ENCODE data around the gene WDFY1.
"Not testable (repeated sequence)": the region's sequence is repeated elsewhere in the genome, so short reads cannot be mapped to it uniquely, and the experiment has no call there.

Gene WDFY1

DNA sequence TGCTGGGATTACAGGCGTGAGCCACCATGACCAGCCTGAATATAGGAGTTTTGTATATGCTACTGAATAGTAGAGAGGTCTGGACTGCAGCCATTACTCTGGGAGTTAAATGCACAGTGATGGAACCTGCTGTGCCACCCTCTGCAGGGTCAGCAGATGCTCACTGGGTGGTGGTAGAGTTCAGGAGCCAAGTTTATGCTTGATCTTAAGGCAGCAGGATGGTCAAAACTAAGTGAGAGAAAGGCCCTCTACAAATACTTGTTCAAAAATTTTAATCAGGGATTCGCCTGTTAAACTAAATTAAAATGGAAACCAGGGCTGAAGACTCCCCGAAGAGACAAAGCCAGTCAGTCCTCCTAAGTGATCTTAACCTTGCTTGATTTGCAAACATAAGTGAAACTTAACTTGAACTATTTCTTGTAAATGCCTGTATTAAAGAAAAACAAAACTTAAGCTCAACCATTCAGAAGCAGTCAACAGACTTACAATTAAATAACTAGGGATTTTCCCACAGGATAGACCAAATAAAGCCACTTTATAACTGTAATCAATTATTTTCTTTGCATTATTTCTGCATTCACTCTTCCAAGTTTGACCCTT is 4.2 kb upstream of the WDFY1 start:
- FAIRE-seq (no peak), DNase-seq (ENCODE audit: insufficient read length, low spot score) (no peak)
- TF ChIP-seq POLR2A (IDR thresholded peaks at IDR 0.05; ENCODE audit: low read depth, low read length), result no peak

DNA sequence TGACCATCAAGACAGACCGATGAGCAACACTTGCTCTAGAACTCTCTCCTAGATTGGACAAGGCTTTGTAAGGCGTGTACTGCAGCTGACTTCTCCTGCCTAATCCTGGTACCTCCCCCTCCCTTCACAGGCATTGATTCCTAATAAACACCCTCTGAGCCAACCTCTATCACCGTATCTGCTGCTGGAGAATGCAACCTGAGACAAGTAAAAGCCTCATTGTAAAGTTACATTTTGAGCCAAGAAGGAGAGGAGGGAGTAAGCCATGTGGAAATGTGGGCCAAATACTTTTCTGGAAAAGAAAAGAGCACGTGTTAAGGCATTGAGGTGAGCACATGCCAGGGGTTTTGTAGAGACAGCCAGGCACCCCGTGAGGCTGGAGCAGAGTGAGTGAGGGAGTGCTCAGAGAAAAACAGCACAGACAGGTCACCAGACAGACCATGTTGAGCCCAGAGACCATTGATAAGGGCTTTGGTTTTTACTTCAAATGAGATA is 2.6 kb upstream of the WDFY1 start:
- DNase-seq (ENCODE audit: insufficient read length, low spot score) (no peak), FAIRE-seq (no peak)
- no peak for TF ChIP-seq POLR2A (IDR thresholded peaks at IDR 0.05; ENCODE audit: low read depth, low read length)

DNA sequence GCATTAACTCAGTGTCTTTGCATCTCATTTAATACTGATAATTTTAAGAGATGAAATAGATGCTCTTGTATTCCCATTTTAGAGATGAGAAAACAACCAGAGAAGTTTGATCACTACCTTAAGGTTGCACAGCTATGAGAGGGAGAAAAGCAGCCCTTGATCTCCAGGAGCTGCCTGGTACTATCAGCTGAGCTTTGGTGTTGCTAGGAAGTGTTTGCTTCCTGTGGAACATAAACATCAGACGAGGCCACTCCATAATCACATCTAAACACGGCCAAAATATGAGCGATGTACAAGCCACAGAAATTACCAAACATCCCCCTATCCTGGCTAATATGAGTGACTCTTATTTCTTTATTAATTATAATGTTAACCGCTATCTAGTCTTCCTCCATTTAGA is 620 bp upstream of the WDFY1 start:
- FAIRE-seq (no peak), DNase-seq (ENCODE audit: insufficient read length, low spot score) (no peak)
- TF ChIP-seq POLR2A (IDR thresholded peaks at IDR 0.05; ENCODE audit: low read depth, low read length), result no peak

DNA sequence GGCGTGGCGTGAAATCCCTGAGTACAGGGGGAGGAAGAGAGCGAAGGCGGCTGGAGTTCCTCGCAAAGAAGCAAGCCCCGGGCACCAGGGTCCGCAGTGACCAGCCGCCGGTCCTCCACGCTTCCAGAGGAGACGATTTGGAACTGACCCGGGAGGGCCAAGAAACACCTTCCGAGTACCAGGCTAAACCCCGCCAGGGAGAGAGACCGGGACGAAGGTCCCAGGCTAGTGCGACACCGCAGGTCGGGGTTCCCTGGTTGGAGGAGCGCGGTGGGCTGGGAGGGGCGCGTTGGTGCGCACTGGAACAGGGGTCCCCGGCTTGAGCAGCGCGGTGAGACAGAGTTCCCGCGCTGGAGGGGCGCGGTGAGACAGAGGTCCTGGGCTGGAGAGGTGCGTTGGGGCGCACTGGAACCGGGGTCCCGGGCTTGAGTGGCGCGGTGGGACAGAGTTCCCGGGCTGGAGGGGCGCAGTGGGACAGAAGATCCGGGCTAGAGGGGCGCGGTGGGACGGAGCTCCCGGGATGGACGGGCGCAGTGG is 901 bp downstream of the WDFY1 start:
- no peak for TF ChIP-seq POLR2A (IDR thresholded peaks at IDR 0.05; ENCODE audit: low read depth, low read length)
- DNase-seq (ENCODE audit: insufficient read length, low spot score), result no peak
- FAIRE-seq, result no peak

DNA sequence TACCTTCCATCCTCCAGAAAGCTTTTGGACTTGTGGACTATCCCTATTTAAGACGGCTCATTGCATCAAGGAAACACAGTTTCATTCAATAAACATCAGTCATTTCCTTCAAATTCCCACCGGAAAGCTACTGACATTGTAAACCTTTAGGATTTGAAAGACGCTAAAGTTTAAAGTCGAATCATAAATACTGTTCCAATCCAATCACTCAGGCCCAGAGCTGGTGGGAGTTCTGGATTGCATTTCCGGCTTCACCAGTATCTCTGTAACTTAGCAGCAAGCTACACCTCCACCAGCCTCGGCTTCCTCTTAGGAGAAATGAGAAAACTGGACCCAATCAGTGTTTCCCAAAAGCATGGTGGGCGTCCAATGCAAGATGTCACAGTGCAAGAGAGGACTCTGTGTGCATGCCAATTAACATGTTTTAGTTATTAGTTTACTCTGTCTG is 1.6 kb downstream of the WDFY1 start:
- DNase-seq (ENCODE audit: insufficient read length, low spot score), result peak; percentile 26
- TF ChIP-seq POLR2A (IDR thresholded peaks at IDR 0.05; ENCODE audit: low read depth, low read length), result no peak
- FAIRE-seq, result no peak

DNA sequence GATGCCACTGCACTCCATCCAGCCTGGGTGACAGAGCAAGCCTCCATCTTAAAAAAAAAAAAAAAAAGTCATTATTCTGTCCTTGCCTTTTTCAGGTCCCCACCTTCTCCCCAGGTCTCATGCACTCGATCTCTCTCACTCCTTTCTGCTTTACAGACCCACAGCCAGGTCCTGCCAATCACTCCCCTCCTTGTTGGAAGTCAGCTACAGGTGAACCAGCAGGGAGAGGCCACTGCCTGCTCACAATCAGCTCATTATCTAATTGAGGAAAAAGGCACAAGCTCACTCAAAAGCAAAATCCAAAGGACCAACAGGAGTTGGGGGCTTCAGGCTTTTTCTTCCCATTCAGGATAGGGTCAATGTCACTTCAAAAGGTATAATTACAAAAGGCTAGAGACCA is 2.0 kb downstream of the WDFY1 start:
- no peak for TF ChIP-seq POLR2A (IDR thresholded peaks at IDR 0.05; ENCODE audit: low read depth, low read length)
- no peak for DNase-seq (ENCODE audit: insufficient read length, low spot score)
- FAIRE-seq, result no peak

DNA sequence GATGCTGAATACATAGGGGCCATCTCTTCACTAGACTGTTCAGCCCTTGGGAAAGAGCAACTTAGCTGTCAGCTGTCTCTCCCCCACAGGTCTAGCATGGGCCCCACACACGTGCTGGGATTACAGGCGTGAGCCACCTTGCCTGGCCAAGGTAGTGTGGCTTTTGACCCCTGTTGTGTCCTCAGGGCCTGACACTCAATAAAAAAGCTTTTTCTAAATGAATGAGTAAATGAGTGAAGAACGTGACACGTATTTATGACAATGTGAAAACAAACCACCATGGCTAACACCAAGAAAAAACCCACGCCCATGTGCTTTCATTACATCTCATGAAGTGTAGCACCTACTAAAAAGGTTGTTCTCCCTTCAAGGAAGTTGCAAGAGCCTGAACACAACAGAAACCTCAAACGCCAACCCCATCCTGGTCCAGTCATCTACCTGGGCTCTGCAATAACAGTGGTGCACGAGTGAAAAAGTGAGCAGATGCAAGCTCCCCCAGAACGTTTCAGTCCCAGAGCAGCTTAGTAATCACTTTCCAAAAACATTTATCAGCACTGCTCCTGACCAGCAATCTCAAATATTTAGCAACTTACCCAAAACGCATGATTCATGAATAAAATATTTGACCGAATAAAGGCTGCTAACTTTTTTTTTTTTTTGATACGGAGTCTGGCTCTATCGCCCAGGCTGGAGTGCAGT is 3.4 kb downstream of the WDFY1 start:
- FAIRE-seq (peak; percentile 70), DNase-seq (ENCODE audit: insufficient read length, low spot score) (peak; percentile 62)

DNA sequence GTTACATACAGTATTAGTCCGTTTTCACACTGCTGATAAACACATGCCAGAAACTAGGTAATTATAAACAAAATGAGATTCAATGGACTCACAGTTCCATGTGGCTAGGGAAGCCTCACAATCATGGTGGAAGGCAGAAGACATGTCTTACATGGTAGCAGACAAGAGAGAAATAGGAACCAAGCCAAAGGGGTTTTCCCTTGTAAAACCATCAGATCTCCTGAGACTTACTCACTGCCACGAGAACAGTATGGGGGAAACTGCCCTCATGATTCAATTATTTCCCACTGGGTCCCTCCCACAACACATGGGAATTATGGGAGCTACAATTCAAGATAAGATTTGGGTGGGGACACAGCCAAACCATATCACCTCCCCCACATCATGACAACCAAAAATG is 5.7 kb downstream of the WDFY1 start:
- FAIRE-seq; DNase-seq (ENCODE audit: insufficient read length, low spot score): not testable (repeated sequence)

More for the DNA sequence above, 3.4 kb downstream of the WDFY1 start:
- no peak for TF ChIP-seq POLR2A (IDR thresholded peaks at IDR 0.05; ENCODE audit: low read depth, low read length)

DNA sequence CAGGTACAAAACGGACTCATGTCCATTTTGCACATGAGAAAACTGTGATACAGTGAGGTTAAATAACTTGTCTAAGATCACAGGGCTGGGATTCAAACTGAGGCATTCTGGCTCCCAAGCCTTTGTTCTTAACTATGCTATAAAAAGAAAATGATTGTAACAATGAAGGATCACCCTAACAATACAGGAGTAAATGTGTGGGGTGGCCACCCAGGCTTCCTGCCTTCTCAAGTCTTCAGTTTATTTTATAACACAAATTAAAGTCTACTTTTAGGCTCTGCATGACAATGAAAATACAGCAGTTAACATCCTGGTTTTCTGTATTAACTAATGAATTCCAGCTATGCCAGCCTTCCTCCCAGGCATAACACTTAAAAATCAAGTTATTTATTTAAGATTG is 7.6 kb downstream of the WDFY1 start:
- TF ChIP-seq POLR2A (IDR thresholded peaks at IDR 0.05; ENCODE audit: low read depth, low read length), result no peak
- no peak for DNase-seq (ENCODE audit: insufficient read length, low spot score)
- FAIRE-seq, result no peak

DNA sequence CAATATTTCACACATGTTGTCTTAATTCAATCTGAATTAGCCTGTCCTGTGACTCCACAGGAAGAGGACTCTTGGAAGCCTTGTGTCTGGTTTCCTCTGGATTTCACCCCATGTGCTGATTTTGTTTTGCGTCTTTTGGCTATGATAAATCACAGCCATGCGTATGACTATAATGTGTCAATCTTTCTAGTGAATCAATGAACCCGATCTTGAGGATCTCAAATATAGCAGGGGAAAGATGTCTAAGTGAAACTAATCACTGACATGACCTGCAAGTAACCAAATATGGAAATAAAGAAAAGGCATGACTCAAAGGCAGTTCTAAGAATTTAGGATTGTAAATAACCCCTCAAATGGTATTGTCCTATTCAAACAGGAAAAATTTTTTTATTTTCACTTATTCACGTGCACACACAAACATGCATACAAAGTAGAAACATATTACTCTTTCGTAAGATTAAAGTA is 8.2 kb downstream of the WDFY1 start:
- DNase-seq (ENCODE audit: insufficient read length, low spot score) (no peak), FAIRE-seq (no peak)
- no peak for TF ChIP-seq POLR2A (IDR thresholded peaks at IDR 0.05; ENCODE audit: low read depth, low read length)

DNA sequence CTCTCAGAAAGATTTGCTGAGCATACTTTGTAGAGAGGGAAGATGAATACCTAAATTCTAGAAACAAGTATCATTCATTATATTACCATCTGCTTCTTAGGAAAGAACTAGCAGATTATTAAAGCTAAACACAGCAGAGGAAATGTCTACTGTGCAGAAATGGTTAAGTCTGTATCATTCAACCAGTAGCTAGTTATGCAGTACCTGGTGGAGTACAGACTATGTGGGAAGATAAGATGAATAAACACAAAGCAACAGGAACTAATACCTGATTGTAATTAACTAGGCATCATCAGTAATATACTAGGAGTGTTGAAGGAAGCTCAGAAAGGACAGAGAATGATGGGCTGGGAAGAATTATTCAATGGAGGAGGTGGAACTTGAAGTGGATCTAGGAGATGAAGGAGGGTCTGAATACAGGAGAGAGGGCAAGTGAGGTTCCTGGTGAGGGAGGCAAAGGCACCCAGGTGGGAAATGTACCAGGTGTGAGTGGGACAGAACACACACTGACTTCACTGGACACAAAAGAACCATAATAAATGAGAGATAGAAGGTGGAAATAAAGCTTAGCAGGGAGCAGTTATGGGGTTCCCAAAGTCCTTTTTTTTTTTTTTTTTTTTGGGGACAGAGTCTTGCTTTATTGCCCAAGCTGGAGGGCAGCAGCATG is 9.5 kb downstream of the WDFY1 start:
- FAIRE-seq (no peak), DNase-seq (ENCODE audit: insufficient read length, low spot score) (no peak)
- no peak for TF ChIP-seq POLR2A (IDR thresholded peaks at IDR 0.05; ENCODE audit: low read depth, low read length)

DNA sequence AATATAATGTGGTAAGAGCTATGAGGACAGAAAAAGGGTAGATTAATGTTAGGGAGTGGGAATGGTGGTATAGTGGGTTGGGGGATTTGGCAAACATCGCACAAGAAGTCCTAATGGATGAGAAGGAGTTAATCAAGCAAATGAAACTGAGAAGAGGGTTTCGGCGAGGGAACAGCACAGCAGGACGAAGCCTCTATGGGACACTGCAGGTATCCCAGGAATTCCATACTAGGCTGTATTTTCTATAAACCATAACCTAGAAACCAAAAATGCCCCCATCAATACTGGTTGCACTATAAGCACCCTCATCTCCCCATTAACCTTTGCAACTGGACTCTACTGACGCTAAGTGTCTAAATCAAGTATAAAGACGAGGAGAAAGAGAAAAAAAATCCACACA is 10.3 kb downstream of the WDFY1 start:
- FAIRE-seq (no peak), DNase-seq (ENCODE audit: insufficient read length, low spot score) (no peak)
- TF ChIP-seq POLR2A (IDR thresholded peaks at IDR 0.05; ENCODE audit: low read depth, low read length), result no peak

DNA sequence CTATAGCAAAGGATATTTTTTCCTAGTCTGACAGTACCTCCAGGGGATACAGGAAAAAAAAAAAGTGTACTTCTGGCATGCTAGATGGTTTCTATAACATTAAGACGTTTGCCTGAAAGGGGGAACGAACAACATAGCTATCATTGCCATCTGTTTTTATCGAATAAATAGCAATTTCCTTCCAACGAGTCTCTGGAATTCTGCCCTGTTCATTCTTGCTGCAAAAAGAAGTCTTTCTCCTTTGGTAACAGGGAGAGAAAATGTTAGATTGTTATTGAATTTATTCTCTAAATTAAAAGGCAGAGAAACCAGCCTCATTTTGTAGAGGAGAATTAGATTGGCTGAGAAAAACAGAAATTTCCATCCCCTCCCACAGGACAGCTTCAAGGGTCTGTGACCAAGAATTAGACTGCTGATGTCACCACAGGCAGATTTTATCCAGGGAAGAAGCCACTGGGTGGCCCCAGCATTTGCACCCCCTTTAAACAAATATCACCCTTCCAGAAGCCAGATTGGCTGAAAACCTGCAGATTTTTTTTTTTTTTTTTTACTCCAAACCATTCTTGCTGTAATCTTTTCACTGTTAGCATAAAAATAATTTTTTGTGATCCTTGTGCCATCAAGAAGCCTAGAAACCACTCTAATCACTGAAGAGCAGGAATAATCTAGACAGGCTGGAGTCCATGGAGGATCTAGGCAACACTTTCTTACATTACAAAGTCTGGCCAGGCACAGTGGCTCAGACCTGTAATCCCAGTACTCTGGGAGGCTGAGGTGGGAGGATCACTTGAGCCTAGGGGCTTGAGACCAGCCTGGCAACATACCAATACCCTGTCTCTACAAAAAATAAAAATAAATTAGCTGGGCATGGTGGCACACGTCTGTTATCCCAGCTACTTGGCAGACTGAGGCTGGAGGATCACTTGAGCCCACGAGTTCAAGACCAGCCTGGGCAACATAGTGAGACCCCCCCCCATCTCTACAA is 12.0 kb downstream of the WDFY1 start:
- DNase-seq (ENCODE audit: insufficient read length, low spot score) (no peak), FAIRE-seq (no peak)
- TF ChIP-seq POLR2A (IDR thresholded peaks at IDR 0.05; ENCODE audit: low read depth, low read length), result no peak
